Measurements from ENCODE around the gene CLASRP.

CLASRP gene

DNA sequence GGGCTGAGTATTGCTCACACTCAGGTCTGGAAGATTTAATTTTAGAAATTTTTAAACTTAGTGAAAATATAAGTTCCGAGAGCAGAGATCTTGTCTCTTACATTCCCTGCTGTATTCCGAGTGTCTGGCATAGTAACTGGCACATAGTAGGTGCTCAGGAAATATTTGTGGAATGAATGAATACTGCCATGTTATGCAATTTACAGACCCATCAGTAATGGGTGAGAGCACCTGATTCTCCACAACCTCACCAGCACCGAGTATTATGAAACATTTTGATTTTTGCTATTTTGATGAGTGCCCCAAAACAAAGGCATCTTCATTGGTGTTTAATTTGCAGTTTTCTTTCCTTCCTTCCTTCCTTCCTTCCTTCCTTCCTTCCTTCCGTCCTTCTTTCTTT is 15.8 kb upstream of the CLASRP start:
- TF ChIP-seq, protein P1, sequence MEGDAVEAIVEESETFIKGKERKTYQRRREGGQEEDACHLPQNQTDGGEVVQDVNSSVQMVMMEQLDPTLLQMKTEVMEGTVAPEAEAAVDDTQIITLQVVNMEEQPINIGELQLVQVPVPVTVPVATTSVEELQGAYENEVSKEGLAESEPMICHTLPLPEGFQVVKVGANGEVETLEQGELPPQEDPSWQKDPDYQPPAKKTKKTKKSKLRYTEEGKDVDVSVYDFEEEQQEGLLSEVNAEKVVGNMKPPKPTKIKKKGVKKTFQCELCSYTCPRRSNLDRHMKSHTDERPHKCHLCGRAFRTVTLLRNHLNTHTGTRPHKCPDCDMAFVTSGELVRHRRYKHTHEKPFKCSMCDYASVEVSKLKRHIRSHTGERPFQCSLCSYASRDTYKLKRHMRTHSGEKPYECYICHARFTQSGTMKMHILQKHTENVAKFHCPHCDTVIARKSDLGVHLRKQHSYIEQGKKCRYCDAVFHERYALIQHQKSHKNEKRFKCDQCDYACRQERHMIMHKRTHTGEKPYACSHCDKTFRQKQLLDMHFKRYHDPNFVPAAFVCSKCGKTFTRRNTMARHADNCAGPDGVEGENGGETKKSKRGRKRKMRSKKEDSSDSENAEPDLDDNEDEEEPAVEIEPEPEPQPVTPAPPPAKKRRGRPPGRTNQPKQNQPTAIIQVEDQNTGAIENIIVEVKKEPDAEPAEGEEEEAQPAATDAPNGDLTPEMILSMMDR (IDR thresholded peaks at IDR 0.05): no peak
- no peak for TF ChIP-seq ZFX (IDR thresholded peaks at IDR 0.05; ENCODE audit: borderline replicate concordance)
- no peak overlapping the region for H3K27ac ChIP-seq

DNA sequence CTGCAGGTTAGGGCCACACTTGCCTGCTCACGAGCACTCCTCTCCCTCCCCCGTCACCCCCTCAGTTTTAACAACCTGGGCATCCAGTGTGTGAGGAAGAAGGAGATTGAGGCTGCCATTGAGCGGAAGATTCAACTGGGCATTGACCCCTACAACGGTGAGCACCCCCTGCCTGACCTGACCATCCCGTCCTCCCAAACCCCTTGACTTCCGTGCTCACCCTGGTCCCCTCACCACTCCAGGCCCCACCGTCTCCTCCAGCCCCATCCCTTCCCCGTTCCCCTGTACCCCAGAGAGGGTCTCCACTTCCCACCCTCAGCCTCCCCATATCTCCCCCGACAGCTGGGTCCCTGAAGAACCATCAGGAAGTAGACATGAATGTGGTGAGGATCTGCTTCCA is 13.6 kb upstream of the CLASRP start:
- no peak overlapping the region for H3K27ac ChIP-seq
- TF ChIP-seq ZFX (IDR thresholded peaks at IDR 0.05; ENCODE audit: borderline replicate concordance): no peak
- TF ChIP-seq, protein P1 (IDR thresholded peaks at IDR 0.05): no peak

DNA sequence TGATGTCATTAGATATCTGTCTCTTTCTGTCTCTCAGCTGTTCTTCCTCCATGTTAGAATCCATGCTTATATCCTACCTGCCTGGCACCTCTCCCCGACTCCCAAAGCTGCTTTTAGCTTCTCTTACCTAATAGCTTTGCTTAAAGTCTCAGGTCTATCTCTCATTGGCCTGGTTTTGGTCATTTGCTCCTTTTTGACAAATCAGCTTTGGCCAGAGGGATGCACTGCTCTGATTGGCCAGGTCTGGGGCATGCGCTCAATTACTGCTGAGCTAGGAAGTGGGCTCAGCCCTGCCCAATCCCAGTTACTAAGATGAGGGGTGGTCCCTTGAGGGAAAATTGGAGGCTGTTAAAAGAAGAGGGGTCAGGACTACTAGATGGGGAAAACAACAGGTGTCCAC is 11.5 kb upstream of the CLASRP start:
- H3K27ac ChIP-seq: no peak overlapping the region
- TF ChIP-seq, protein P1 (IDR thresholded peaks at IDR 0.05): no peak
- TF ChIP-seq ZFX (IDR thresholded peaks at IDR 0.05; ENCODE audit: borderline replicate concordance): no peak

DNA sequence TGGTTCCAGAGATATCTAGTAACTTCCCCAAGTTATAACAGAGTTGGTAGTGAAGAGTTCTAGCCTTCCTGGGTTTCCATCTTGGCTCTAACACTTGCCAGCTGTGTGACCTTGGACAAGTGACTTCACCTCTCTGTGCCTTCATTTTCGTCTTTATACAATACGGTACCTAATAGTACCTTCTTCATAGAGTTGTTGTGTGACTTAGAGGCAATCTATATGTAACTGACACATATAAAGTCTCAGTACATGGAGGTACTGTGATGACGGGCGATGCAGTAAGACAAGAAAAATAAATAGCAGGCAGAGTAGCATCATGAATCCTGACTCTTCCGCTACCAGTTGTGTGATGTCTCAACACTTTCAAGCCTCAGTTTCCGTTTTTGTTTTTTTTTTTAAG is 8.0 kb upstream of the CLASRP start:
- TF ChIP-seq, protein P1 (IDR thresholded peaks at IDR 0.05): no peak
- TF ChIP-seq ZFX (IDR thresholded peaks at IDR 0.05; ENCODE audit: borderline replicate concordance): no peak

DNA sequence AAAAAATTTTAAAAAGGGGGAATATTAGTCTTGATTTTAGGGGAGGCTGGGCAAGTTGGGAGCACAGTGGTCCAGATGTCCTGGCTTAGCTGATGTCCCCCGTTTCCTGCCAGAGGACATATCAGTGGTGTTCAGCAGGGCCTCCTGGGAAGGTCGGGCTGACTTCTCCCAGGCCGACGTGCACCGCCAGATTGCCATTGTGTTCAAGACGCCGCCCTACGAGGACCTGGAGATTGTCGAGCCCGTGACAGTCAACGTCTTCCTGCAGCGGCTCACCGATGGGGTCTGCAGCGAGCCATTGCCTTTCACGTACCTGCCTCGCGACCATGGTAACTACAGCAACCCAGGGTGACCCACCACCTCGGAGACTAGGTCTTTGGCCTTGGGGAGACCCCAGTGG is 6.4 kb upstream of the CLASRP start:
- no peak overlapping the region for H3K27ac ChIP-seq
- TF ChIP-seq, protein P1 (IDR thresholded peaks at IDR 0.05): no peak
- no peak for TF ChIP-seq ZFX (IDR thresholded peaks at IDR 0.05; ENCODE audit: borderline replicate concordance)

More for the DNA sequence above, 8.0 kb upstream of the CLASRP start:
- H3K27ac ChIP-seq: no peak overlapping the region

DNA sequence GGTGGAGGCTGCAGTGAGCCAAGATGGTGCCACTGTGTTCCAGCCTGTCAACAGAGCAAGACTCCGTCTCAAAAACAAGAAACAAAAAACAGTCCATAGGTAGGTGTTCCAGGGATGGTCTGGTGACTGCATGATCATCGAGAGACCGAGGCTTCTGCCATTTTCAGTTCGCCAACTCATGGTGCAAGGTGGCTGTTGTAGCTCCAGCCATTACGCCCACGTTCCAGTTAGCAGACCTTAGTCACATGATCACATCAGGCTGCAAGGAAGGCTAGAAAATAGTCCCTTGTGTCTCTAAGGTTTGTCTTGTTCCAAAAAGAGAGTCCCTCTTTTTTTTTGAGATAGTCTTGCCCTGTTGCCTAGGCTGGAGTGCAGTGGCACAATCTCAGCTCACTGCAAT is 3.1 kb upstream of the CLASRP start:
- TF ChIP-seq, protein P1 (IDR thresholded peaks at IDR 0.05): no peak
- no peak for TF ChIP-seq ZFX (IDR thresholded peaks at IDR 0.05; ENCODE audit: borderline replicate concordance)
- H3K27ac ChIP-seq: no peak overlapping the region

DNA sequence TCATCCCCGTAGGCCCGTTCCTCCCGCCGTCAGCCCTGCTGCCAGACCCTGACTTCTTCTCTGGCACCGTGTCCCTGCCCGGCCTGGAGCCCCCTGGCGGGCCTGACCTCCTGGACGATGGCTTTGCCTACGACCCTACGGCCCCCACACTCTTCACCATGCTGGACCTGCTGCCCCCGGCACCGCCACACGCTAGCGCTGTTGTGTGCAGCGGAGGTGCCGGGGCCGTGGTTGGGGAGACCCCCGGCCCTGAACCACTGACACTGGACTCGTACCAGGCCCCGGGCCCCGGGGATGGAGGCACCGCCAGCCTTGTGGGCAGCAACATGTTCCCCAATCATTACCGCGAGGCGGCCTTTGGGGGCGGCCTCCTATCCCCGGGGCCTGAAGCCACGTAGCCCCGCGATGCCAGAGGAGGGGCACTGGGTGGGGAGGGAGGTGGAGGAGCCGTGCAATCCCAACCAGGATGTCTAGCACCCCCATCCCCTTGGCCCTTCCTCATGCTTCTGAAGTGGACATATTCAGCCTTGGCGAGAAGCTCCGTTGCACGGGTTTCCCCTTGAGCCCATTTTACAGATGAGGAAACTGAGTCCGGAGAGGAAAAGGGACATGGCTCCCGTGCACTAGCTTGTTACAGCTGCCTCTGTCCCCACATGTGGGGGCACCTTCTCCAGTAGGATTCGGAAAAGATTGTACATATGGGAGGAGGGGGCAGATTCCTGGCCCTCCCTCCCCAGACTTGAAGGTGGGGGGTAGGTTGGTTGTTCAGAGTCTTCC is 1.3 kb upstream of the CLASRP start:
- TF ChIP-seq ZFX (IDR thresholded peaks at IDR 0.05; ENCODE audit: borderline replicate concordance): no peak
- TF ChIP-seq, protein P1 (IDR thresholded peaks at IDR 0.05): no peak
- H3K27ac ChIP-seq: no peak overlapping the region
